GM23338 (cell line): ENCODE measurements around the gene ADAMTS14. TPM values are rescaled to one million over a fixed set of nuclear protein-coding genes. Genes with fewer than 3 reads are reported as not detected.

ENCODE experiments used
- ATAC-seq: fragments of 200-7000 bp; cut with Tn5 transposase; 3 replicates; pipeline ENCODE4 v1.9.1; 2020
- DNase-seq: peaks from one replicate; pipeline ENCODE4 v3.0.0-alpha.2; 2015; ENCODE audit warnings: low spot score
- H2AFZ ChIP-seq: fragments of 200-600 bp; sonication (generic); 2 replicates; pipeline ENCODE4 v1.8.0; 2016; ENCODE audit warnings: antibody characterized with exemption, mild to moderate bottlenecking, moderate library complexity
- H3F3A ChIP-seq: fragments of 200-600 bp; sonication (generic); replicated peaks from 2 replicates; pipeline ENCODE4 v1.8.0; 2017; ENCODE audit warnings: antibody characterized with exemption, mixed run types, low read depth
- H3K27ac ChIP-seq: fragments of 200-600 bp; sonication (generic); 2 replicates; pipeline ENCODE4 v1.6.1; 2016; ENCODE audit warnings: low read depth
- H3K27me3 ChIP-seq: fragments of 200-600 bp; sonication (generic); 2 replicates; pipeline ENCODE4 v1.8.0; 2016; ENCODE audit warnings: mild to moderate bottlenecking, mixed run types, moderate library complexity; ENCODE audit not compliant: insufficient read depth
- H3K36me3 ChIP-seq: fragments of 200-600 bp; sonication (generic); 2 replicates; pipeline ENCODE4 v1.8.0; 2016; ENCODE audit warnings: mild to moderate bottlenecking; ENCODE audit not compliant: insufficient read depth
- H3K4me1 ChIP-seq: fragments of 200-600 bp; sonication (generic); 2 replicates; pipeline ENCODE4 v1.8.0; 2016; ENCODE audit warnings: mild to moderate bottlenecking, moderate library complexity; ENCODE audit not compliant: insufficient read depth
- H3K4me2 ChIP-seq: fragments of 200-600 bp; sonication (generic); 2 replicates; pipeline ENCODE4 v1.7.1; 2017; ENCODE audit warnings: mixed run types
- H3K4me3 ChIP-seq: fragments of 200-600 bp; sonication (generic); 2 replicates; pipeline ENCODE4 v1.6.1; 2016; ENCODE audit warnings: mixed run types
- H3K79me2 ChIP-seq: fragments of 200-600 bp; sonication (generic); replicated peaks from 2 replicates; pipeline ENCODE4 v1.8.0; 2017; ENCODE audit warnings: mild to moderate bottlenecking; ENCODE audit not compliant: insufficient read depth
- H3K9me2 ChIP-seq: fragments of 200-600 bp; sonication (generic); 2 replicates; pipeline ENCODE4 v1.8.0; 2017; ENCODE audit not compliant: insufficient read depth
- H4K20me1 ChIP-seq: fragments of 200-600 bp; sonication (generic); replicated peaks from 2 replicates; pipeline ENCODE4 v1.8.0; 2017; ENCODE audit warnings: mild to moderate bottlenecking; ENCODE audit not compliant: insufficient read depth
- H3K27ac Mint-ChIP-seq: 2 replicates; pipeline ENCODE4 v1.8.0; 2020; ENCODE audit warnings: inconsistent platforms, mild to moderate bottlenecking, moderate library complexity, mixed read lengths
- H3K27me3 Mint-ChIP-seq: 3 replicates; pipeline ENCODE4 v1.8.0; 2022; ENCODE audit warnings: low read depth, mild to moderate bottlenecking, moderate library complexity, mixed read lengths, inconsistent platforms; ENCODE audit not compliant: insufficient read depth, poor library complexity
- H3K36me3 Mint-ChIP-seq: 3 replicates; pipeline ENCODE4 v1.8.0; 2021; ENCODE audit warnings: low read depth, mild to moderate bottlenecking, inconsistent platforms, moderate library complexity, mixed read lengths
- H3K4me1 Mint-ChIP-seq: 3 replicates; pipeline ENCODE4 v1.8.0; 2020; ENCODE audit warnings: mild to moderate bottlenecking, inconsistent platforms, mixed read lengths
- H3K4me3 Mint-ChIP-seq: 3 replicates; pipeline ENCODE4 v1.8.0; 2021; ENCODE audit warnings: moderate library complexity, mild to moderate bottlenecking, inconsistent platforms, mixed read lengths
- H3K9me3 Mint-ChIP-seq: 3 replicates; pipeline ENCODE4 v1.8.0; 2020; ENCODE audit warnings: moderate library complexity, mild to moderate bottlenecking, inconsistent platforms, mixed read lengths
- CREB1 ChIP-seq: fragments of 250-450 bp; sonication (Bioruptor Pico); IDR thresholded peaks from 2 replicates; pipeline ENCODE4 v1.5.0; 2020; ENCODE audit warnings: low read depth, mild to moderate bottlenecking, moderate library complexity
- EZH2 ChIP-seq: fragments of 200-600 bp; sonication (generic); IDR thresholded peaks from one replicate; pipeline ENCODE4 v1.8.0; 2017; ENCODE audit warnings: antibody characterized with exemption, mild to moderate bottlenecking, low read depth; ENCODE audit not compliant: unreplicated experiment
- EZH2phosphoT487 ChIP-seq: fragments of 200-600 bp; sonication (generic); IDR thresholded peaks from one replicate; pipeline ENCODE4 v1.8.1; 2018; ENCODE audit warnings: antibody characterized with exemption; ENCODE audit not compliant: unreplicated experiment
- JUNB ChIP-seq: IDR thresholded peaks from one replicate; pipeline ENCODE4 v1.6.1; 2016; ENCODE audit warnings: antibody characterized with exemption; ENCODE audit not compliant: unreplicated experiment
- NANOG ChIP-seq: IDR thresholded peaks from 2 replicates; pipeline ENCODE4 v1.6.1; 2016; ENCODE audit warnings: antibody characterized with exemption, borderline replicate concordance
- POLR2AphosphoS5 ChIP-seq: IDR thresholded peaks from 2 replicates; pipeline ENCODE4 v1.6.1; 2016; ENCODE audit warnings: antibody characterized with exemption, low read depth
- STAT1 ChIP-seq: IDR thresholded peaks from one replicate; pipeline ENCODE4 v1.6.1; 2016; ENCODE audit warnings: antibody characterized with exemption; ENCODE audit not compliant: unreplicated experiment
- ZNF114 ChIP-seq: fragments of 250-450 bp; sonication (Bioruptor Pico); IDR thresholded peaks from 2 replicates; pipeline ENCODE4 v1.5.0; 2020; ENCODE audit warnings: mild to moderate bottlenecking, moderate library complexity
- ZNF331 ChIP-seq: fragments of 250-450 bp; sonication (Bioruptor Pico); IDR thresholded peaks from 2 replicates; pipeline ENCODE4 v1.5.0; 2020; ENCODE audit warnings: low read depth, mild to moderate bottlenecking, moderate library complexity
- polyA plus RNA-seq: library from polyadenylated mRNA; unstranded; fragments of >200 nt; fragmentation: Nextera tagmentation; extraction: Ambion mirVana; gene quantifications from 2 replicates; pipeline ENCODE4 v1.2.1, GENCODE V29; 2016
- total RNA-seq: library from RNA; depleted of rRNA; stranded (reverse); fragments of >200 nt; shearing (Covaris generic); gene quantifications from 2 replicates; pipeline ENCODE4 v1.2.3, GENCODE V29; 2014
- TF ChIP-seq, protein P1 (sequence below): IDR thresholded peaks from one replicate; pipeline ENCODE4 v1.6.1; 2018; ENCODE audit warnings: antibody characterized with exemption; ENCODE audit not compliant: unreplicated experiment
- TF ChIP-seq, protein P2 (sequence below): IDR thresholded peaks from 2 replicates; pipeline ENCODE4 v1.6.1; 2016; ENCODE audit warnings: antibody characterized with exemption

Gene ADAMTS14
- total and polyA plus RNA-seq, 2 experiments from 2014 or later = 1.9 to 2.1 TPM

DNA sequence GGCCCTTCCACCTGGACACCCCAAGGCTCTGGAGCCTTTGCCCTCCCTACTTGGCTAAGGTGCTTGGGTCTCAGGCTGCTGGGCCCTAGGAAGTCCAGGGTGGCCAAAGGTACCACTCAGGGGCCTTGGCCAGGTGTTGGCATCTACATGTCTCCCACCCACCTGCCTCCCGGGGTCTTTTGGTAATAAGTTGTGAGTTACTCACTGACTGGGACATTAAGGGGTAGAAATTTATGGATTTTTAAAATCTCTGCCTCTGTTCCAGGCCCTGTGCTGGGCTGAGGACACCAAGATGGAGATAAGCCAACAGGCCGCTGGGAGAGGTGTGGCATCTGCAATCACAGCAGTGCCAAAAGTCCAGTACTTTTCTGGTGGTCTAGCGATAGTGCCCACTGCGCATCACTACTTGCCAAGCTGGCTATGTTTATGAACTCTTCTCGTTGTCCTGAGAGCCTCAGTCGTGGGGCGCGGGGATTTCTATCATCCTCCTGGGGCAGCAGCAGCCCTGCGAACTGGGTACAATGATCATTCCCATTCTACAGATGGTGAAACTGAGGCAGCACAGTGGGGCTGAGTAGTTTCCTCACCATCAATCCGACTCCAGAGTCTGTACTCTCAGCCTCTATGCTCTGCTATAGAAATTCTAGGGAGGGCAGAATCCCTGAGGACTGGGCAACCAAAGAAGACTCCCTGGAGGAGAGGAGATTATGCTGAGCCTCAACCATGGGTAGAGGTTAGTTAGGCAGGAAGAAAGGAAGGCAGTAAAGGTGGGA lies 76.7 kb downstream of the ADAMTS14 start (continued):
- no peak for TF ChIP-seq EZH2phosphoT487
- TF ChIP-seq CREB1 = no peak
- TF ChIP-seq, protein P1, sequence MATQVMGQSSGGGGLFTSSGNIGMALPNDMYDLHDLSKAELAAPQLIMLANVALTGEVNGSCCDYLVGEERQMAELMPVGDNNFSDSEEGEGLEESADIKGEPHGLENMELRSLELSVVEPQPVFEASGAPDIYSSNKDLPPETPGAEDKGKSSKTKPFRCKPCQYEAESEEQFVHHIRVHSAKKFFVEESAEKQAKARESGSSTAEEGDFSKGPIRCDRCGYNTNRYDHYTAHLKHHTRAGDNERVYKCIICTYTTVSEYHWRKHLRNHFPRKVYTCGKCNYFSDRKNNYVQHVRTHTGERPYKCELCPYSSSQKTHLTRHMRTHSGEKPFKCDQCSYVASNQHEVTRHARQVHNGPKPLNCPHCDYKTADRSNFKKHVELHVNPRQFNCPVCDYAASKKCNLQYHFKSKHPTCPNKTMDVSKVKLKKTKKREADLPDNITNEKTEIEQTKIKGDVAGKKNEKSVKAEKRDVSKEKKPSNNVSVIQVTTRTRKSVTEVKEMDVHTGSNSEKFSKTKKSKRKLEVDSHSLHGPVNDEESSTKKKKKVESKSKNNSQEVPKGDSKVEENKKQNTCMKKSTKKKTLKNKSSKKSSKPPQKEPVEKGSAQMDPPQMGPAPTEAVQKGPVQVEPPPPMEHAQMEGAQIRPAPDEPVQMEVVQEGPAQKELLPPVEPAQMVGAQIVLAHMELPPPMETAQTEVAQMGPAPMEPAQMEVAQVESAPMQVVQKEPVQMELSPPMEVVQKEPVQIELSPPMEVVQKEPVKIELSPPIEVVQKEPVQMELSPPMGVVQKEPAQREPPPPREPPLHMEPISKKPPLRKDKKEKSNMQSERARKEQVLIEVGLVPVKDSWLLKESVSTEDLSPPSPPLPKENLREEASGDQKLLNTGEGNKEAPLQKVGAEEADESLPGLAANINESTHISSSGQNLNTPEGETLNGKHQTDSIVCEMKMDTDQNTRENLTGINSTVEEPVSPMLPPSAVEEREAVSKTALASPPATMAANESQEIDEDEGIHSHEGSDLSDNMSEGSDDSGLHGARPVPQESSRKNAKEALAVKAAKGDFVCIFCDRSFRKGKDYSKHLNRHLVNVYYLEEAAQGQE = no peak
- no peak for TF ChIP-seq NANOG
- TF ChIP-seq JUNB = no peak
- TF ChIP-seq POLR2AphosphoS5 = no peak
- no peak for TF ChIP-seq ZNF331 (CRISPR knock-in tag)
- no peak for TF ChIP-seq STAT1
- TF ChIP-seq ZNF114 (CRISPR knock-in tag) = no peak

DNA sequence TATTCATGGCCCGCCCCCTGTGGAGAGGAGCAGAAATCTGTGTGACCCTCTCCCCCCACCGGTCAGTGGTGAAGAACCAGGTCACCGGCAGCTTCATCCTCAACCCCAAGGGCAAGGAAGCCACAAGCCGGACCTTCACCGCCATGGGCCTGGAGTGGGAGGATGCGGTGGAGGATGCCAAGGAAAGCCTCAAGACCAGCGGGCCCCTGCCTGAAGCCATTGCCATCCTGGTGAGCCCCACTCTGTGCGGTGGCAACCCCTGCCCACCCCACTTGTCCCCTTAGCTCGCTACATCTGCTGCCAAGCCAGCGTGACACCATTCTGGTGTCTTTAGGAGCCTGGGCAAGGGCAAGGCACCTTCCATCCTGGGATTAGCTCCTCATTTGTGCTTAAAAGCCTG lies 77.5 kb downstream of the ADAMTS14 start:
- Histone ChIP-seq H3K27me3 (no peaks in the 10 kb centered on the region), H3K27ac (no peak overlapping the region), H3K4me3 (no peak overlapping the region), H4K20me1 (no peaks in the 10 kb centered on the region), H3K4me2 (no peak overlapping the region), H3F3A (no peaks in the 10 kb centered on the region), H3K4me1 (no peaks in the 10 kb centered on the region), H3K36me3 (no peaks in the 10 kb centered on the region), H2AFZ (no peak overlapping the region), H3K79me2 (no peaks in the 10 kb centered on the region), H3K9me2 (no peaks in the 10 kb centered on the region)
- ATAC-seq = no peak
- Mint-ChIP-seq H3K36me3 (no peaks in the 10 kb centered on the region; the same call in 2 of the 3 replicates), H3K27me3 (peaks cover 3% of the 10 kb centered on the region), H3K4me1 (peaks cover 11% of the 10 kb centered on the region), H3K27ac (no peak overlapping the region), H3K4me3 (no peak overlapping the region), H3K9me3 (no peaks in the 10 kb centered on the region)
- no peak for DNase-seq
- no peak for TF ChIP-seq ZNF114 (CRISPR knock-in tag)
- TF ChIP-seq, protein P2, sequence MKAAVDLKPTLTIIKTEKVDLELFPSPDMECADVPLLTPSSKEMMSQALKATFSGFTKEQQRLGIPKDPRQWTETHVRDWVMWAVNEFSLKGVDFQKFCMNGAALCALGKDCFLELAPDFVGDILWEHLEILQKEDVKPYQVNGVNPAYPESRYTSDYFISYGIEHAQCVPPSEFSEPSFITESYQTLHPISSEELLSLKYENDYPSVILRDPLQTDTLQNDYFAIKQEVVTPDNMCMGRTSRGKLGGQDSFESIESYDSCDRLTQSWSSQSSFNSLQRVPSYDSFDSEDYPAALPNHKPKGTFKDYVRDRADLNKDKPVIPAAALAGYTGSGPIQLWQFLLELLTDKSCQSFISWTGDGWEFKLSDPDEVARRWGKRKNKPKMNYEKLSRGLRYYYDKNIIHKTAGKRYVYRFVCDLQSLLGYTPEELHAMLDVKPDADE = no peak
- TF ChIP-seq, protein P1 = no peak
- no peak for TF ChIP-seq CREB1
- TF ChIP-seq ZNF331 (CRISPR knock-in tag) = no peak
- no peak for TF ChIP-seq NANOG
- TF ChIP-seq EZH2phosphoT487 = no peak
- TF ChIP-seq STAT1 = no peak
- TF ChIP-seq EZH2 = no peak
- no peak for TF ChIP-seq JUNB
- no peak for TF ChIP-seq POLR2AphosphoS5
